Activated T-cell treated with anti-CD3 and anti-CD28 coated beads, Interleukin-2, amount 50 U/mL, for 1 hour (primary cell): Measurements from ENCODE around the gene OGN.
"Not testable (repeated sequence)": the region's sequence is repeated elsewhere in the genome, so short reads cannot be mapped to it uniquely, and the experiment has no call there.

Experiments
- DNase-seq: peaks from one replicate; pipeline ENCODE4 v3.0.0-alpha.2; 2020

OGN gene

GRCh38 chr9:92404042-92404836 is at the start of gene OGN:
Gene OGN (minus strand): TSS chr9:92404578. CDS start chr9:92403407, 1,171 bp downstream.
- DNase-seq: no peak

- DNase-seq: no peak
Observed at GRCh38 chr9:92446536-92446935, 42.2 kb upstream of the OGN start.

- DNase-seq: no peak
Observed at GRCh38 chr9:92444841-92445240, 40.5 kb upstream of the OGN start.

- DNase-seq: no peak
Observed at GRCh38 chr9:92440751-92441046, 36.3 kb upstream of the OGN start.

GRCh38 chr9:92439921-92440750 is 35.8 kb upstream of the OGN start:
- no peak for DNase-seq

- no peak for DNase-seq
Observed at GRCh38 chr9:92438900-92439526, 34.6 kb upstream of the OGN start.

- no peak for DNase-seq
Observed at GRCh38 chr9:92435263-92435662, 30.9 kb upstream of the OGN start.

GRCh38 chr9:92432972-92433548 is 28.7 kb upstream of the OGN start:
- DNase-seq: no peak

- no peak for DNase-seq
Observed at GRCh38 chr9:92432350-92432749, 28.0 kb upstream of the OGN start.

GRCh38 chr9:92429836-92430235 is 25.5 kb upstream of the OGN start:
- DNase-seq: no peak

- DNase-seq: no peak
Observed at GRCh38 chr9:92426501-92427145, 22.2 kb upstream of the OGN start.

- DNase-seq: no peak
Observed at GRCh38 chr9:92425474-92425873, 21.1 kb upstream of the OGN start.

GRCh38 chr9:92424340-92424739 is 20.0 kb upstream of the OGN start, which contains the start of gene OMD:
Gene OMD (minus strand): TSS chr9:92424471. CDS start chr9:92417558, 6,913 bp downstream.
- no peak for DNase-seq

- DNase-seq: no peak
Observed at GRCh38 chr9:92423612-92424011, 19.2 kb upstream of the OGN start.

GRCh38 chr9:92422611-92423338 is 18.4 kb upstream of the OGN start:
- no peak for DNase-seq

GRCh38 chr9:92414566-92414965 is 10.2 kb upstream of the OGN start:
- DNase-seq: no peak

- DNase-seq: not testable (repeated sequence)
Observed at GRCh38 chr9:92411157-92411556, 6.8 kb upstream of the OGN start.

- DNase-seq: no peak
Observed at GRCh38 chr9:92408747-92409478, 4.5 kb upstream of the OGN start.

GRCh38 chr9:92407818-92408217 is 3.4 kb upstream of the OGN start:
- DNase-seq: no peak

GRCh38 chr9:92406477-92406876 is 2.1 kb upstream of the OGN start:
- peak; percentile 20 for DNase-seq

- DNase-seq: no peak
Observed at GRCh38 chr9:92405818-92406217, 1.4 kb upstream of the OGN start.
